HEK293T (cell line): Measurements from ENCODE around the gene LIPE.

Experiments used
- CTCF ChIA-PET: fragments of 350-600 bp; formaldehyde crosslinking; extraction: SDS; loops from one replicate; lab custom pipeline; 2021; ENCODE audit warnings: antibody characterized with exemption, inconsistent platforms; lab: Yijun Ruan, JAX
- POLR2A ChIA-PET: fragments of 350-600 bp; formaldehyde crosslinking; extraction: SDS; loops from one replicate; lab custom pipeline; 2020; ENCODE audit warnings: antibody characterized with exemption, inconsistent platforms; lab: Yijun Ruan, JAX
- DNase-seq: peaks from one replicate; pipeline ENCODE4 v3.0.0; 2012; ENCODE audit warnings: mixed read lengths; ENCODE audit errors: extremely low spot score
- ARNT ChIP-seq: fragments of 450-650 bp; IDR thresholded peaks from 2 replicates; pipeline ENCODE4 v1.6.1; 2017; ENCODE audit warnings: mild to moderate bottlenecking
- BHLHE40 ChIP-seq: fragments of 450-650 bp; IDR thresholded peaks from 2 replicates; pipeline ENCODE4 v1.6.1; 2016; ENCODE audit warnings: mild to moderate bottlenecking, moderate library complexity, borderline replicate concordance
- CTBP1 ChIP-seq: fragments of 450-650 bp; IDR thresholded peaks from 2 replicates; pipeline ENCODE4 v1.6.1; 2016; ENCODE audit warnings: borderline replicate concordance
- ELF4 ChIP-seq: fragments of 450-650 bp; IDR thresholded peaks from 2 replicates; pipeline ENCODE4 v1.6.1; 2017; ENCODE audit warnings: antibody characterized with exemption
- FOXA1 ChIP-seq: fragments of 450-650 bp; IDR thresholded peaks from 2 replicates; pipeline ENCODE4 v1.6.1; 2016; ENCODE audit warnings: mild to moderate bottlenecking
- FOXK2 ChIP-seq: fragments of 450-650 bp; IDR thresholded peaks from 2 replicates; pipeline ENCODE4 v1.6.1; 2016; ENCODE audit warnings: mild to moderate bottlenecking
- FOXM1 ChIP-seq: fragments of 450-650 bp; IDR thresholded peaks from 2 replicates; pipeline ENCODE4 v1.6.1; 2017; ENCODE audit warnings: mild to moderate bottlenecking, borderline replicate concordance
- HDGF ChIP-seq: fragments of 450-650 bp; IDR thresholded peaks from 2 replicates; pipeline ENCODE4 v1.6.1; 2017; ENCODE audit warnings: antibody characterized with exemption, borderline replicate concordance
- L3MBTL2 ChIP-seq: fragments of 450-650 bp; conservative IDR thresholded peaks from 2 replicates; pipeline ENCODE4 v1.6.1; 2016; ENCODE audit warnings: mild to moderate bottlenecking
- LEF1 ChIP-seq: fragments of 450-650 bp; IDR thresholded peaks from 2 replicates; pipeline ENCODE4 v1.6.1; 2017; ENCODE audit warnings: mild to moderate bottlenecking, borderline replicate concordance
- NFRKB ChIP-seq: fragments of 450-650 bp; IDR thresholded peaks from 2 replicates; pipeline ENCODE4 v1.6.1; 2016; ENCODE audit warnings: mild to moderate bottlenecking, moderate library complexity
- SP1 ChIP-seq: fragments of 450-650 bp; IDR thresholded peaks from 2 replicates; pipeline ENCODE4 v1.6.1; 2017
- SUZ12 ChIP-seq: fragments of 450-650 bp; IDR thresholded peaks from 2 replicates; pipeline ENCODE4 v1.6.1; 2016; ENCODE audit warnings: mild to moderate bottlenecking
- TARDBP ChIP-seq: fragments of 450-650 bp; IDR thresholded peaks from 2 replicates; pipeline ENCODE4 v1.6.1; 2016
- TF ChIP-seq, protein P1 (sequence below): fragments of 450-650 bp; IDR thresholded peaks from 2 replicates; pipeline ENCODE4 v1.6.1; 2016

Gene LIPE

DNA sequence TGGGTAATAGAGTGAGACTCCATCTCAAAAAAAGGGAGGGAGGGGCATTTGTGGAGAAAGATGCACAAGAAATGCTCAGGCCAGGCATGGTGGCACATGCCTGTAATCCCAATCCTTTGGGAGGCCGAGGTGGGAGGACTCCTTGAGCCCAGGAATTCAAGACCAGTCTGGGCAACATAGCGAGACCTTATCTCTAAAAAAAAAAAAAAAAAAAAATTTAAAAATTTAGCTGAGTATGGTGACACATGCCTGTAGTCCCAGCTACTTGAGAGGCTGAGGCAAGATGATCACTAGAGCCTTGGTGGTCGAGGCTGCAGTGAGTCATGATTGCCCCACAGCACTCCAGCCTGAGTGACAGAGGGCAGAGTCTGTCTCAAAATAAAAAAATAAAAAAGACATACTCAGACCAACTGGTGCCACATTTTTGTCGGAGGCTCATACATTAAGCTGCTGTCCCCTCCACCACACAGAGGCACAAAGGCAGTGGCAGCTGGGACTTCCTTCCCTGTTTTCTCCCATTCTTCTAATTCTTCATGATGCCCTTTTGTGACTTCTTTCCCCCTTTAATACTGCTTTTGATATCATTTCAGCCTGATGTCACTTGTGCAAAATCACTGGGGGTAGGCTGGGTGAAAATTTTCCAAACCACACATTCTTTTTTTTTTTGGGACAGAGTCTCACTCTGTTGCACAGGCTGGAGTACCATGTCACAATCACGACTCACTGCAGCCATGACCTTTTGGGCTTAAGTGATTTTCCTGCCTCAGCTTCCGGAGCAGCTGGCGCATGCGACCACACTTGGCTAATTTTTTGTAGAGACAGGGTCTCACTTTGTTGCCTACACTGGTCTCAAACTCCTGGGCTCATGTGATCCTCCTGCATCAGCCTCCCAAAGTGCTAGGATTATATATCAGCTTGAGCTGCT, 42.4 kb upstream of the LIPE start:
- TF ChIP-seq TARDBP (no peak), HDGF (no peak), ELF4 (no peak), FOXM1 (no peak), CTBP1 (no peak)
- TF ChIP-seq, protein P1, sequence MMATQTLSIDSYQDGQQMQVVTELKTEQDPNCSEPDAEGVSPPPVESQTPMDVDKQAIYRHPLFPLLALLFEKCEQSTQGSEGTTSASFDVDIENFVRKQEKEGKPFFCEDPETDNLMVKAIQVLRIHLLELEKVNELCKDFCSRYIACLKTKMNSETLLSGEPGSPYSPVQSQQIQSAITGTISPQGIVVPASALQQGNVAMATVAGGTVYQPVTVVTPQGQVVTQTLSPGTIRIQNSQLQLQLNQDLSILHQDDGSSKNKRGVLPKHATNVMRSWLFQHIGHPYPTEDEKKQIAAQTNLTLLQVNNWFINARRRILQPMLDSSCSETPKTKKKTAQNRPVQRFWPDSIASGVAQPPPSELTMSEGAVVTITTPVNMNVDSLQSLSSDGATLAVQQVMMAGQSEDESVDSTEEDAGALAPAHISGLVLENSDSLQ = peak; percentile 7; the same call in 1 of the 2 replicates
- DNase-seq = no peak
- ChIA-PET CTCF (no interaction called here), POLR2A (interaction anchor here (1.2 kb wide), 1 partner anchor 73 kb away, joined by 4 read pairs; no protein-coding TSS in a partner anchor)

- ChIA-PET POLR2A (interaction anchor here (1.3 kb wide), 1 partner anchor 13 kb away, joined by 3 read pairs; no protein-coding TSS in a partner anchor), CTCF (interaction anchor here (0.5 to 0.8 kb wide), 2 partner anchors 28 to 1201 kb away, joined by 3 to 6 read pairs; no protein-coding TSS in a partner anchor)
- no peak for TF ChIP-seq L3MBTL2
- TF ChIP-seq FOXA1 = no peak
- no peak for TF ChIP-seq SP1
- no peak for TF ChIP-seq LEF1
- TF ChIP-seq HDGF = no peak
- no peak for TF ChIP-seq FOXM1
- TF ChIP-seq ARNT = no peak
- TF ChIP-seq CTBP1 = no peak
- no peak for TF ChIP-seq TARDBP
- DNase-seq = peak; percentile 54
These were observed 41.1 kb upstream of the LIPE start for GRCh38 chr19:42468273-42468796.

GRCh38 chr19:42467183-42467760, 40.1 kb upstream of the LIPE start:
- ChIA-PET POLR2A (interaction anchor here (0.9 to 1.3 kb wide), 3 partner anchors 12 to 71 kb away, joined by 3 to 4 read pairs (median 3); no protein-coding TSS in a partner anchor), CTCF (interaction anchor here (0.5 to 2.1 kb wide), 4 partner anchors 27 to 1202 kb away, joined by 6 to 8 read pairs (median 7); no protein-coding TSS in a partner anchor)
- TF ChIP-seq, protein P1 = 0 out of 2 replicates have a peak, but pooled peaks have one; percentile 22
- no peak for TF ChIP-seq NFRKB
- DNase-seq = no peak

- POLR2A ChIA-PET = interaction anchor here (0.9 to 1.3 kb wide), 3 partner anchors 12 to 70 kb away, joined by 3 to 4 read pairs (median 3); no protein-coding TSS in a partner anchor
- CTCF ChIA-PET = interaction anchor here (1.3 to 2.1 kb wide), 3 partner anchors 26 to 63 kb away, joined by 6 to 8 read pairs (median 8); no protein-coding TSS in a partner anchor
These were observed 39.5 kb upstream of the LIPE start for GRCh38 chr19:42466521-42467182.

DNA sequence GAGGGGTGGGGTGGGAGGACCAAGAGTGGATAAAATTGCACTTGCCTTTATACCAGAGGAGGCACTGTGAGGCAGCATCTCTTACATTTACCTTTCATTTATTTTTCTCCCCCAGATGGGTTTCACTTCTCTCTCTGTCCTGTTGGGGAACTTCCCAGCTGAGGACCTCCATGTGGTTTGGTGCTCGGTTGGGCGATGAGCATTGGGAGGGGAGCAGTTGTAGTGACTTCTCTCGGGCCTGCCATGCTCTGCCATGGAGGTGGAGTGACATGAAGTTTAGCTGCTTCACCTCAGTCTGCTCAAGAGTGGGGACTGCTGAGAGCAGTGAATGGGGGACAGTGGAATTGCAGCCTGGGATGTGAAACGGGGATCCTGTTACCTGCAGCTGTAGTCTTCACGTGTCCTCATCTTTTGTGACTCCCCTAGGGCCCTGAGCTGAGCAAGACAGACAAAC, 38.7 kb upstream of the LIPE start:
- TF ChIP-seq HDGF (no peak), L3MBTL2 (no peak), FOXM1 (no peak), TARDBP (no peak), ARNT (no peak), SP1 (no peak), NFRKB (no peak), LEF1 (no peak), SUZ12 (no peak)
- TF ChIP-seq, protein P1 = no peak
- ChIA-PET CTCF (interaction anchor here (0.6 to 2.1 kb wide), 4 partner anchors 9 to 63 kb away, joined by 5 to 8 read pairs (median 7); no protein-coding TSS in a partner anchor), POLR2A (interaction anchor here (1.0 kb wide), 1 partner anchor 43 kb away, joined by 3 read pairs; no protein-coding TSS in a partner anchor)
- no peak for DNase-seq

More at GRCh38 chr19:42466521-42467182, 39.5 kb upstream of the LIPE start:
- no peak for DNase-seq
- TF ChIP-seq SUZ12 = no peak
- no peak for TF ChIP-seq NFRKB
- no peak for TF ChIP-seq SP1
- TF ChIP-seq ARNT = no peak
- no peak for TF ChIP-seq TARDBP
- TF ChIP-seq LEF1 = no peak
- no peak for TF ChIP-seq L3MBTL2
- no peak for TF ChIP-seq FOXA1
- TF ChIP-seq, protein P1 = no peak
- no peak for TF ChIP-seq HDGF
- no peak for TF ChIP-seq ELF4
- no peak for TF ChIP-seq BHLHE40
- TF ChIP-seq FOXK2 = no peak
- no peak for TF ChIP-seq CTBP1
